GM18508 (cell line): ENCODE data around the gene USP13.

ENCODE experiments used
- ATAC-seq: cut with Tn5 transposase; IDR thresholded peaks from one replicate; pipeline ENCODE4 v1.9.1; 2021; ENCODE audit warnings: moderate number of reproducible peaks; ENCODE audit not compliant: insufficient read depth, unreplicated experiment

USP13 gene

DNA sequence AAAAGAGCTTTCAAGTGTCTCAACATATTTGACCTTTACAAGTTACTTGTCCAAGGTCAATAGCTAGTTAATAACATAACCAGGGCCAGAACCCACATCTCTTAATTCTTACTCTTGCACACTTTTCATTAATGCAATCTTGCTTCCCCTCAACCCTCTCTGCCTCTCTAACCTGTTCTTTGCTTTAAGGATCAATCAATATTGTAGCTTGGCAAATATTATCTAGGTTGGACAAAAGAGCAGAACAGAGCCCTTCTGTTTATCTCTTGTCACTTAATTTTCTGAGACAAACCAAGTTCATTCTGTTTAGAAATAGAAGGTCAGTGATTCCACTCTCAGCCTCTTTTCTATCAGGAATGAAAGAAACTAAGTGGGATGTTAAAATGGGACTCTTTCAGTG is 180.5 kb downstream of the USP13 start:
- no peak for ATAC-seq

DNA sequence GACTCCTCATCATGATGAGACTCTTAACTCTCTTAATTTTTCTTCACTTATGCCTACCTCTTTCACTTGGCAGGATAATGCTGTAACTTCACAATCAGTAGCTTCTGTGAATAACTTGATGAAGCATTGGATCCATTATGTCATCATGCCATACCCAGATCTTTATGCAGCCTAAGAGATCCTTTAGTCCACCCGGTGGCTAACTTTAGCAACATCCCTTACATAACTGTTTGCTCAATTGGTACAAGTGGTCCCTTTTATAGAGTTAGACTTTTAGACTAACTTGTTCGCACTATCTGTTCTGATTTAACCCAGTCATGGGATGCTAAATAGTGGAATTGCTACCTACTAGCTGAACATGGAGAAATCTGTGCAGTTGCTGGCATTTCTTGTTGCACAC is 184.5 kb downstream of the USP13 start:
- ATAC-seq = no peak
